ENCODE measurements around the gene BBX.

DNA sequence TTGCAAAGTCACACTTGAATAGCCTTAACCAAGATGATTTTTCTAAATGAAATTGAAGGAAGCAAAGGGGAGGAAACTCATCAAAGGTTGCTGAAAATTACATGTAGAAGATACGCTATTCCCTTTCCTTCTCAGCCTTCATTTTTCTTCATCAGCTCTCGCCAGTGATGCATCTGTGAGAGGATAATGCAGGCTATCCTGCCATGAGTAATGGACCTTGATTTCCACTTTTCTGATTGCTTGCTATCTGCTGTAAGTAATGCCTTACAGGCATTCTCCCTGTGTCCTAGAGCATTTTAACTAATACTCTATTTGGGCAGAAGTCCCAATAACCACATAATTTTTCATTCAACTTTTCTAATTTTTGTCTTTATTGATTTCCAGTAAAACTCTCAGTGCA is 162.6 kb downstream of the BBX start:
- TF ChIP-seq, protein P1, sequence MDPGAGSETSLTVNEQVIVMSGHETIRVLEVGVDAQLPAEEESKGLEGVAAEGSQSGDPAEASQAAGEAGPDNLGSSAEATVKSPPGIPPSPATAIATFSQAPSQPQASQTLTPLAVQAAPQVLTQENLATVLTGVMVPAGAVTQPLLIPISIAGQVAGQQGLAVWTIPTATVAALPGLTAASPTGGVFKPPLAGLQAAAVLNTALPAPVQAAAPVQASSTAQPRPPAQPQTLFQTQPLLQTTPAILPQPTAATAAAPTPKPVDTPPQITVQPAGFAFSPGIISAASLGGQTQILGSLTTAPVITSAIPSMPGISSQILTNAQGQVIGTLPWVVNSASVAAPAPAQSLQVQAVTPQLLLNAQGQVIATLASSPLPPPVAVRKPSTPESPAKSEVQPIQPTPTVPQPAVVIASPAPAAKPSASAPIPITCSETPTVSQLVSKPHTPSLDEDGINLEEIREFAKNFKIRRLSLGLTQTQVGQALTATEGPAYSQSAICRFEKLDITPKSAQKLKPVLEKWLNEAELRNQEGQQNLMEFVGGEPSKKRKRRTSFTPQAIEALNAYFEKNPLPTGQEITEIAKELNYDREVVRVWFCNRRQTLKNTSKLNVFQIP (CRISPR knock-in tag; IDR thresholded peaks at IDR 0.05; ENCODE audit: borderline replicate concordance, low read depth), result no peak
- TF ChIP-seq, protein P2, sequence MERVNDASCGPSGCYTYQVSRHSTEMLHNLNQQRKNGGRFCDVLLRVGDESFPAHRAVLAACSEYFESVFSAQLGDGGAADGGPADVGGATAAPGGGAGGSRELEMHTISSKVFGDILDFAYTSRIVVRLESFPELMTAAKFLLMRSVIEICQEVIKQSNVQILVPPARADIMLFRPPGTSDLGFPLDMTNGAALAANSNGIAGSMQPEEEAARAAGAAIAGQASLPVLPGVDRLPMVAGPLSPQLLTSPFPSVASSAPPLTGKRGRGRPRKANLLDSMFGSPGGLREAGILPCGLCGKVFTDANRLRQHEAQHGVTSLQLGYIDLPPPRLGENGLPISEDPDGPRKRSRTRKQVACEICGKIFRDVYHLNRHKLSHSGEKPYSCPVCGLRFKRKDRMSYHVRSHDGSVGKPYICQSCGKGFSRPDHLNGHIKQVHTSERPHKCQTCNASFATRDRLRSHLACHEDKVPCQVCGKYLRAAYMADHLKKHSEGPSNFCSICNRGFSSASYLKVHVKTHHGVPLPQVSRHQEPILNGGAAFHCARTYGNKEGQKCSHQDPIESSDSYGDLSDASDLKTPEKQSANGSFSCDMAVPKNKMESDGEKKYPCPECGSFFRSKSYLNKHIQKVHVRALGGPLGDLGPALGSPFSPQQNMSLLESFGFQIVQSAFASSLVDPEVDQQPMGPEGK (CRISPR knock-in tag; IDR thresholded peaks at IDR 0.05; ENCODE audit: borderline replicate concordance), result no peak
- TF ChIP-seq ZNF70 (CRISPR knock-in tag; IDR thresholded peaks at IDR 0.05), result no peak
- no peak for TF ChIP-seq ZC3H10 (CRISPR knock-in tag; IDR thresholded peaks at IDR 0.05)
- TF ChIP-seq GLIS3 (CRISPR knock-in tag; IDR thresholded peaks at IDR 0.05), result no peak
- TF ChIP-seq ARNTL (CRISPR knock-in tag; IDR thresholded peaks at IDR 0.05; ENCODE audit: borderline replicate concordance, low read depth), result no peak
- no peak for TF ChIP-seq ZFP3 (CRISPR knock-in tag; IDR thresholded peaks at IDR 0.05)
- peak; percentile 52 for TF ChIP-seq ISL1 (CRISPR knock-in tag; IDR thresholded peaks at IDR 0.05)
- TF ChIP-seq TOX (CRISPR knock-in tag; IDR thresholded peaks at IDR 0.05; ENCODE audit: borderline replicate concordance), result no peak
- TF ChIP-seq, protein P3, sequence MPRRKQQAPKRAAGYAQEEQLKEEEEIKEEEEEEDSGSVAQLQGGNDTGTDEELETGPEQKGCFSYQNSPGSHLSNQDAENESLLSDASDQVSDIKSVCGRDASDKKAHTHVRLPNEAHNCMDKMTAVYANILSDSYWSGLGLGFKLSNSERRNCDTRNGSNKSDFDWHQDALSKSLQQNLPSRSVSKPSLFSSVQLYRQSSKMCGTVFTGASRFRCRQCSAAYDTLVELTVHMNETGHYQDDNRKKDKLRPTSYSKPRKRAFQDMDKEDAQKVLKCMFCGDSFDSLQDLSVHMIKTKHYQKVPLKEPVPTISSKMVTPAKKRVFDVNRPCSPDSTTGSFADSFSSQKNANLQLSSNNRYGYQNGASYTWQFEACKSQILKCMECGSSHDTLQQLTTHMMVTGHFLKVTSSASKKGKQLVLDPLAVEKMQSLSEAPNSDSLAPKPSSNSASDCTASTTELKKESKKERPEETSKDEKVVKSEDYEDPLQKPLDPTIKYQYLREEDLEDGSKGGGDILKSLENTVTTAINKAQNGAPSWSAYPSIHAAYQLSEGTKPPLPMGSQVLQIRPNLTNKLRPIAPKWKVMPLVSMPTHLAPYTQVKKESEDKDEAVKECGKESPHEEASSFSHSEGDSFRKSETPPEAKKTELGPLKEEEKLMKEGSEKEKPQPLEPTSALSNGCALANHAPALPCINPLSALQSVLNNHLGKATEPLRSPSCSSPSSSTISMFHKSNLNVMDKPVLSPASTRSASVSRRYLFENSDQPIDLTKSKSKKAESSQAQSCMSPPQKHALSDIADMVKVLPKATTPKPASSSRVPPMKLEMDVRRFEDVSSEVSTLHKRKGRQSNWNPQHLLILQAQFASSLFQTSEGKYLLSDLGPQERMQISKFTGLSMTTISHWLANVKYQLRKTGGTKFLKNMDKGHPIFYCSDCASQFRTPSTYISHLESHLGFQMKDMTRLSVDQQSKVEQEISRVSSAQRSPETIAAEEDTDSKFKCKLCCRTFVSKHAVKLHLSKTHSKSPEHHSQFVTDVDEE (CRISPR knock-in tag; IDR thresholded peaks at IDR 0.05), result no peak
- no peak for TF ChIP-seq ZFP30 (CRISPR knock-in tag; IDR thresholded peaks at IDR 0.05)
- TF ChIP-seq, protein P4, sequence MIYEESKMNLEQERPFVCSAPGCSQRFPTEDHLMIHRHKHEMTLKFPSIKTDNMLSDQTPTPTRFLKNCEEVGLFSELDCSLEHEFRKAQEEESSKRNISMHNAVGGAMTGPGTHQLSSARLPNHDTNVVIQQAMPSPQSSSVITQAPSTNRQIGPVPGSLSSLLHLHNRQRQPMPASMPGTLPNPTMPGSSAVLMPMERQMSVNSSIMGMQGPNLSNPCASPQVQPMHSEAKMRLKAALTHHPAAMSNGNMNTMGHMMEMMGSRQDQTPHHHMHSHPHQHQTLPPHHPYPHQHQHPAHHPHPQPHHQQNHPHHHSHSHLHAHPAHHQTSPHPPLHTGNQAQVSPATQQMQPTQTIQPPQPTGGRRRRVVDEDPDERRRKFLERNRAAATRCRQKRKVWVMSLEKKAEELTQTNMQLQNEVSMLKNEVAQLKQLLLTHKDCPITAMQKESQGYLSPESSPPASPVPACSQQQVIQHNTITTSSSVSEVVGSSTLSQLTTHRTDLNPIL (CRISPR knock-in tag; IDR thresholded peaks at IDR 0.05; ENCODE audit: low read depth), result no peak
- no peak for TF ChIP-seq ZNF565 (CRISPR knock-in tag; conservative IDR thresholded peaks at IDR 0.05; ENCODE audit: low read depth)
- TF ChIP-seq ESRRG (CRISPR knock-in tag; IDR thresholded peaks at IDR 0.05), result no peak

Measured in SK-N-SH treated with all-trans-retinoic acid at 6 μM for 48 hours (cell line).